GM15510 (cell line): ENCODE measurements around the gene STUB1.

Experiments used
- POLR2A ChIP-seq: IDR thresholded peaks from 3 replicates; pipeline ENCODE4 v1.6.1; 2011; ENCODE audit warnings: borderline replicate concordance; ENCODE audit not compliant: insufficient read length; ENCODE audit errors: extremely low read depth

STUB1 gene

DNA sequence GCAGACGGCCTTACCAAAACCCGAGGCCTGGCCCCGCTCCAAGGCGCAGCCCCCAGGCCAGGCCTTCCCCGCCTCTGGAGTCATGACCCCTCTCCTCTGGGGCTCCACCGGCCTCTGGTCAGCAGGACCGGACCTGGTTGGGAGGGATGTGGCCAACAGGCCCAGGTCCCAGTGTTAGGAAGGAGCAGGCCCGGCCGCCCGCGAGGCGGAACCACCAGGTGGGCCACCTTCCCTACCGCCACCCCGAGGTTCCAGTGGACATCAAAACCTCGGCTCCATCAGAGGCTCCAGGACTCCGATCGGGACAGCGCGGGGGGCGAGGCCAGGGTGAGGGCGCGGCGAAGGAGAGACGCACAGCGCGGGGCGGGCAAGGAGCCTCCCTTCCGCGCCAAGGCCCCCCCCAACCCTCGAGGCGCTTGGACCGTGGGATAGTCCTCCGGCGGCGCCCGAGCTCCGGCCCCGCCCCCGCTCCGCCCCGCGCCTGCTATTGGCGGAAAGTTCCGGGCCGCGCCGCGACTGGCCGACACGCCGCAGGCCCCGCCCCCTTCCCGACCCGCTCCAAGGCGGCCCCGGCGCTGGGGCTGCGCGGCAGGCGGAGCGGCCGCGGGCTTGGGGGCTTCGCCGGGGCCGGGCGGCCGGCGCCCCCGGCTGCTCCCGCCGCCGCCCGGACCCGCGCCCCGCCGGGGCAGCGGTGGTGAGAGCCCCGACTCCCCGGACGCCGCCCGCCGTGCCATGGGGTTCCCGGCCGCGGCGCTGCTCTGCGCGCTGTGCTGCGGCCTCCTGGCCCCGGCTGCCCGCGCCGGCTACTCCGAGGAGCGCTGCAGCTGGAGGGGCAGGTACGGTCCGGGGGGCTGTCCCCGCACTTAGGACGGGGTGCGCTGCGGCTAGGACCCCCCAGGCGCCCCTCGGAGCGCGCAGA is 34.6 kb downstream of the STUB1 start, which contains the start of gene METRN:
Gene METRN (plus strand): TSS at position 561 of the 919 bp plus-strand sequence. CDS start 172 bp downstream, at position 733.
- TF ChIP-seq POLR2A = peak; percentile 40

DNA sequence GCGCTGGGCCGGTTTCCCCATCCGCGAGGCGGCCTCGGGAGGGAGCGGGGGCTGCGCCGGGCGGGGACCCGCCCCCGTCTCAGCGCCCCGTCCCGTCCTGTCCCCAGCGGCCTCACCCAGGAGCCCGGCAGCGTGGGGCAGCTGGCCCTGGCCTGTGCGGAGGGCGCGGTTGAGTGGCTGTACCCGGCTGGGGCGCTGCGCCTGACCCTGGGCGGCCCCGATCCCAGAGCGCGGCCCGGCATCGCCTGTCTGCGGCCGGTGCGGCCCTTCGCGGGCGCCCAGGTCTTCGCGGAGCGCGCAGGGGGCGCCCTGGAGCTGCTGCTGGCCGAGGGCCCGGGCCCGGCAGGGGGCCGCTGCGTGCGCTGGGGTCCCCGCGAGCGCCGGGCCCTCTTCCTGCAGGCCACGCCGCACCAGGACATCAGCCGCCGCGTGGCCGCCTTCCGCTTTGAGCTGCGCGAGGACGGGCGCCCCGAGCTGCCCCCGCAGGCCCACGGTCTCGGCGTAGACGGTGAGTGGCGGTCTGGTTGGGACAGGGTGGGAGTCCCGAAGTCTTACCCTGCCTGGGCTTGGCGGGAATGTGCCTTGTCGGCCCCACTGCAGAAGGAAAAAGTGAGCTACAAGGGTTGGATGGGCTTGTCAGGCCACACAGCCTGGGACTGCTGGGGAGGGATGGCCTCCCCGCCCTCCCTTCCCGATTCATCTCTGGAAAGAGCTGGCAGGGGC is 35.4 kb downstream of the STUB1 start:
- TF ChIP-seq POLR2A = no peak

- no peak for TF ChIP-seq POLR2A
Observed at GRCh38 chr16:716200-716568, 36.0 kb downstream of the STUB1 start.

- no peak for TF ChIP-seq POLR2A
Observed at GRCh38 chr16:716768-717325, 36.6 kb downstream of the STUB1 start.

DNA sequence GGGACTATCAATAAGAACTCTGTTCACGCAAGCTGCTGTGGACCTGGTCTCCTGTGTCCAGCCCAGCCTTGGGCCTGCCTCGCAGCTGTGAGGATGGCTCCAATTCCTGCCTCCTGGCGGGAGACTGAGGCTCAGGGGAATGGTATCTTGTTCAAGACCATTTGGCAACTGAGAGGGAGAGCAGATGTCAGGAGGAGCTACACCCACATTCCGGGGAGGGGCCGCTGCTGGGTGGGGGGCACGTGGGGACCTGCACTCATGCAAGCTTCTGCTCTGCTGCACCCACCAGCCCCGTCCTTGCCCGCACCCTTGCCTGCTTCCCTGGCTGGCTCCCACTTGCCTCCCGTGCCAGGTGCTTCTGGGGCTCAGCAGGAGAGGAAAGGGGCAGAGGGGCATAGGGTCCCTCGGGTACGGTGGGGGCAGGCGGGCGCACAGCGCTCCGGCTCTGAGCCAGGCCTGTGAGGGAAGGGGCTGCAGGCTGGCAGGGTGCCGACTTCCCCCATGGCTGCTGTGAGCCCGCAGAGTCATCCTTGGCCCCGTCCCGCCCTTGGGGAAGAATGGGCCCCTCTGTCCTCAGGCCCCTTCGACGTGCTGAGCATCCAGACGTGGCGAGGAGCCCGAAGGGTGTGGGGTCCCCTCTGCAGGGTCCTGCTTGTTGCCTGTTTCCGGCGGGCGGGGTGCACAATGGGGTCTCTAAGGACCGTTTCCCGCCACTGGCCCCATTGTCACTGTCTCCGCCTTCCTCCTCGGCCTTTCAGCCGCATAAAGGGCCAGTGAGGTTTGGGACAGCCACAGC is 37.4 kb downstream of the STUB1 start:
- no peak for TF ChIP-seq POLR2A

DNA sequence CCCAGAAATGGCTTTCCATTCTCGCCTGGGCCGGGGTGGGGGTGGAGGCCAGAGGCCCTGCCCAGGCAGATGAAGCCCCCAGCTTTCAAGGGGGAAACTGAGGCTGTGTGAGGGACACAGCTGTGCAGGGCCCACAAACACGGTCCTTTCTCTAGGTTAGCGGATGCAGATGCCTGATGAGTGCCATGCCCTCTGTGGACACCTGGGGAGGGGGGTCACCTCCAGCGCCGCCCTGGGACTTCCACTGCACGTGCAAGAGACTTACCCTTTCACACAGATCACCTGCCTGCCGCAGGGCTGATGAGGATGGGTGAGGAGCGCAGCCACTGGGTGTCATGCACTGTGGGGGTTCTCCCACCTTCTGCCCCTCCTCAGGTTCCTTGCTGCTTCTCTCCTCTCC is 38.2 kb downstream of the STUB1 start:
- no peak for TF ChIP-seq POLR2A

- no peak for TF ChIP-seq POLR2A
Observed at GRCh38 chr16:718922-719321, 38.7 kb downstream of the STUB1 start.

DNA sequence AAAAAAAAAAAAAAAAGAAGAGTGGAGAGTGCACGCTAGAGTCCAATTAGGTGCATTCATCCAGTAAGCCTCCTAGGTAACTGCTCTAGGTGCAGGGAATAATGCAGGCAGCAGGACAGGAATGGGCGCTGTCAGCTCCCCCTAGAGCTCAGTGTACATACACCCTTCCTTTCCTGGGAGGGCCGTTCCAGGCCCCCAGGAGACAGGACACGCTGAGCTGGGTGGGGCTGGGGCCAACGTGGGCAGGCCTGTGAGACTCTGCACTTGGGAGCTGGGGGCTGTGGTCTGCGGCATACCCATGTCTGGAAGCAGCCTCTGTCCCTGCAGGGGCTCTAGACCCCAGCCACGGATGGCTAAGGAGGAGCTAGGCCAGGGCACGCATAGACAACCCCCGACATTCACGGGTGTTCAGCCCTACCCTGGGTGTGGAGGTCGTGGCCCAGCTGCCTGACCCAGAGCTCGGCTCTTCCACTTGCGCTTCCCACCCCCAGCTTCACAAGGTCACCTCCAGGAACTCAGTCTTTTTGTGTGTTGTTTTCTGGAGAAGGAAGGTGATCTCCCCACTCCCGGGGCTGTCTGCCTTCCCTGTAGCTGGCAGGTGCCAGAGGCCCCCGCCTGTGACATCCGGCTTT is 39.7 kb downstream of the STUB1 start:
- no peak for TF ChIP-seq POLR2A

- TF ChIP-seq POLR2A = no peak
Observed at GRCh38 chr16:720447-720989, 40.3 kb downstream of the STUB1 start.

DNA sequence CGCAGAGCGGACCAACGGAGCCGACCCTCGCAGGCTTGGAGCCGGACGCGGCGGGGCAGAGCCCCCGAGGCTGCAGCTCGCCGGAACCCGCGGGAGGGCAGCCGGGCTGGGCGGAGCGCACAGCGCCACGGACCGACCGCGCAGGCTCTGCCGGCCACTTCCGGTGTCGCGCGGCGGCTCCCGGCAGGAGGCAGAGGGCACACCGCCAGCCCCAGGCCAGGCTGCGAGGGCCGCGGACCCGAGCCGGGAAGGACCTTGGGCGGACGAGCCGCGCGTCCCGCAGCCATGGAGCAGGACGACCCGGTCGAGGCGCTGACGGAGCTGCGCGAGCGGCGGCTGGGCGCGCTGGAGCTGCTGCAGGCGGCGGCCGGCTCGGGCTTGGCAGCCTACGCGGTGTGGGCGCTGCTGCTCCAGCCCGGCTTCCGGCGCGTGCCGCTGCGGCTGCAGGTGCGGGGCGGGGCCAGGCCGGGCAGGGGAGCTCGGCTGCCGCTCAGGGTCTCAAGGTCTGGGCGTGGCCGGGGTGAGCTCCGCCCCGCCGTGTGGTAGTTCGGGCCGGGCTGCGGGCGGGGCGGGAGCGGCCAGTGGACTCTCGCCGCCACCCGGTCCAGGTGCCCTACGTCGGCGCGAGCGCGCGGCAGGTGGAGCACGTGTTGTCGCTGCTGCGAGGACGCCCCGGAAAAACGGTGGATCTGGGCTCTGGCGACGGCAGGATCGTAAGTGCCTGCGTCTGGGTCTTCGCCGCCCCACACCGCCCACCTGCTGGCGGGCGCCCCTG is 41.0 kb downstream of the STUB1 start, which contains the start of gene ANTKMT:
Gene ANTKMT (plus strand): TSS at position 157 of the 775 bp plus-strand sequence. CDS start 129 bp downstream, at position 286.
- TF ChIP-seq POLR2A = peak; percentile 96

DNA sequence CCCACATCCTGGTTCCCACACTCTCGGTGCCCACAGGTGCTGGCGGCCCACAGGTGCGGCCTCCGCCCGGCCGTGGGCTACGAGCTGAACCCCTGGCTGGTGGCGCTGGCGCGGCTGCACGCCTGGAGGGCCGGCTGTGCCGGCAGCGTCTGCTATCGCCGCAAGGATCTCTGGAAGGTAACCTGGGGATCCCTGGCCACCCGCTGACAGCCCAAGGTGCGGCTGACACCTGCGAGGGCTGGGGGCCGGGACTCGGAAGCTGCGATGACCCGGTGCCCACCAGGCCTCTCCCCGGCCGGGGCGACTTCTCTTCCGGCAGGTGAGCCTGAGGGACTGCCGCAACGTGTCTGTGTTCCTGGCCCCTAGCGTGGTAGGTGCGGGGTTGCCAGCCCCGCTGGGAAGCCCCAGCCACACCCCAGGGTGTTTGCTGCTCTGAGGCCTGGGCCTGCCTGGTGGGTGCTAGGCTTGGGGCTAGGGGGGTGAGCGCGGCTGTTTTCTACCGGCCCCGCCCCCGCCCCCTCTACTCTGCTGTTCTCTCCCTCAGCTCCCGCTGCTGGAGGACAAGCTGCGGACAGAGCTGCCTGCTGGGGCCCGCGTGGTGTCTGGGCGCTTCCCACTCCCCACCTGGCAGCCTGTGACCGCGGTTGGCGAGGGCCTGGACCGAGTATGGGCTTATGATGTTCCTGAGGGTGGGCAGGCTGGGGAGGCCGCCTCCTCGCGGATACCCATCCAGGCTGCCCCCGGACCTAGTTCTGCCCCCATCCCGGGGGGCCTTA is 41.7 kb downstream of the STUB1 start:
- no peak for TF ChIP-seq POLR2A

DNA sequence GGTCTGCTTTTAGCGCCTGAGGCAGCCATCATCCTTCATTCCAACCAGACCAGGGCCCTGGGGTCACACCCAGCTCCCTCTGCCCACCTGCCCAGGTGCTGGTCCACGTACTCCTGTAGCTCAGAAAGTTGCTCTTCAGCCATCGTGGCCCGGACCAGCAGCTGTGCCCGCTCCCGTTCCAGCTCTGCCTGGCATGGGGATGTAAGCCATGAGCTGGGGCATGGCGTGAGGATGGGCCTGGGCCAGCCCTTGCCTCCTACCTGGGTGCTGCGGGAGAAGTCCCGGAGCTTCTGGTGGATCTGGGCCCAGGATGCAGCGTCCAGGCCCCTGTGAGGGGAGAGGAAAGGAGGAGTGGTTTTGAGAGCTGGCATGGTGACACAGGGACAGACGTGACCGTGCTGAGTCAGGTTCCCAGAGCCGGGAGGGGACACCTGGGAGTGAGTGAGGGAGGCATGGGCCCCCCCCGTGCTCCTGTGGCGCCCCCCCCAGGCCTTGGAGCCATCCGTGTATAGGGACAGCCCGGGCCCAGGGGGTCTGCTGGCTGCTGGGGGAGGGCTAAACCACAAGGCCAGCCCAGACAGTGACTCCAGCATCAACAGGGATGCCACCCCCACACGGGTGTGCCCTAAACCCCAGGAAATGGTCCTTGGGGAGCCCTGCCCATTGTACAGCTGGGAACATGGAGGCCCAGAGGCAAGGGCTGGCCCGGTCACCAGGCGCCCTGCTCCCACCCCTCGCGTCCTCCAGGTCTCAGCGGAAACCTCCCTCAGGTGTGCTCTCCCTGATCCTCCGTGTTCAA is 42.8 kb downstream of the STUB1 start:
- peak; percentile 14 for TF ChIP-seq POLR2A

DNA sequence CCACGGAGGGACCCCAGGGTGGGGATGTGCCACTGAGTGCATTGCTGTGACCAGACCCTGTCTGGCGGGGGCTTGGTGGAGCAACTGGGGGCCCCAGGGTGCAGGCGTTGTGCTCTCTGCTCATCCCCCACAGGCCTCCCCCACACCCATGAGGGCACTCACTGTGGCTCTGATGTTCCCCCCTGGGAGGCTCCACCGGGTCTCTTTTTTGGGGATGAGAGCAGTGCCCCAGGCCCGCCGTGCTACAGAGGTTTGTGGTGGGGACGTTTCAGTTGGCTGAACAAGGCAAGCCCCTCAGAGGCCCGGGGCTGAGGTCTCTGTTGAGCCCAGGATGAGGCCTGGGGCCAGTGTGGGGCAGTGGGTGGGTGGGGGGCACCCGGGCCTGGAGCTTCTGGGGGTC is 43.5 kb downstream of the STUB1 start:
- no peak for TF ChIP-seq POLR2A
